ELR (cell line): Measurements from ENCODE around the gene SIK3.
"Not testable (repeated sequence)": the region's sequence is repeated elsewhere in the genome, so short reads cannot be mapped to it uniquely, and the experiment has no call there.

Source experiments
- DNase-seq: peaks from one replicate; pipeline ENCODE4 v3.0.0-alpha.2; 2015; ENCODE audit warnings: low read depth

The SIK3 gene

GRCh38 chr11:117045956-117046355 lies 52.3 kb downstream of the SIK3 start:
- DNase-seq, result no peak

- DNase-seq, result peak; percentile 34
Measured at GRCh38 chr11:117045196-117045595, 53.0 kb downstream of the SIK3 start.

DNA sequence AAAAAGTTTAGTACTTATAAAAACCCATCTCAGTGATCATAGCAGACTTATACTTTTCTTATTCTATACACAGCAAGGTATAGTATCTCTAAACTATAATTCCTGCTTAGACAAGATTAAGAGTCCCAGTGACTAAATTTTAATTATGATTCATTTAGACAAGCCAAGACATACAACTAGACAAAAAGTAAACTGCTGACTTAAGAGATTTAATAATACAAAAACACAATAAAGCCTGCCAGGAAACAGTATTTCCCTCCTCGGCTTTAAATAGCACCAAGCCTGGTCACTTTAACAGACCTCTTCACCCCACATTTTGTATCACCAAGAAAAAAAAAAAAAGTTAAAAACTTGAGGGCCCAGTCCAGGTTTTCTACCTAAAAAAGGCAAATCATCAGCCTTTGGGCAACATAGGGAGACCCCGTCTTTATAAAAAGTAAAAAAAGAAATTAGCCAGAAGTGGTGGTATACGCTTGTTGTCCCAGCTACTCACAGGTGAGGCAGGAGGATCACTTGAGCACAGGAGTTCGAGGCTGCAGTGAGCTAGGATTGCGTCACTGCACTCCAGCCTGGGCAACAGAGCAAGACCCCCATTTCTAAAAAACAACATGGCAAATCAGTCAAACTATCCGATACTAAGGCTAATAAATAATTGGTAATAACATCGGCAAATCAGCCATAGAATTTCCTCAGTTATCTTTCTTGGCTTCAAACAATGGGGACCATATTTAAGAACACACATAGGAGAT lies 53.8 kb downstream of the SIK3 start:
- no peak for DNase-seq

- DNase-seq, result no peak
Measured at GRCh38 chr11:117042689-117043088, 55.5 kb downstream of the SIK3 start.

GRCh38 chr11:117039900-117040299 lies 58.3 kb downstream of the SIK3 start:
- DNase-seq, result peak; percentile 42

- no peak for DNase-seq
Measured at GRCh38 chr11:117039270-117039669, 59.0 kb downstream of the SIK3 start.

- no peak for DNase-seq
Measured at GRCh38 chr11:117037975-117038350, 60.3 kb downstream of the SIK3 start.

DNA sequence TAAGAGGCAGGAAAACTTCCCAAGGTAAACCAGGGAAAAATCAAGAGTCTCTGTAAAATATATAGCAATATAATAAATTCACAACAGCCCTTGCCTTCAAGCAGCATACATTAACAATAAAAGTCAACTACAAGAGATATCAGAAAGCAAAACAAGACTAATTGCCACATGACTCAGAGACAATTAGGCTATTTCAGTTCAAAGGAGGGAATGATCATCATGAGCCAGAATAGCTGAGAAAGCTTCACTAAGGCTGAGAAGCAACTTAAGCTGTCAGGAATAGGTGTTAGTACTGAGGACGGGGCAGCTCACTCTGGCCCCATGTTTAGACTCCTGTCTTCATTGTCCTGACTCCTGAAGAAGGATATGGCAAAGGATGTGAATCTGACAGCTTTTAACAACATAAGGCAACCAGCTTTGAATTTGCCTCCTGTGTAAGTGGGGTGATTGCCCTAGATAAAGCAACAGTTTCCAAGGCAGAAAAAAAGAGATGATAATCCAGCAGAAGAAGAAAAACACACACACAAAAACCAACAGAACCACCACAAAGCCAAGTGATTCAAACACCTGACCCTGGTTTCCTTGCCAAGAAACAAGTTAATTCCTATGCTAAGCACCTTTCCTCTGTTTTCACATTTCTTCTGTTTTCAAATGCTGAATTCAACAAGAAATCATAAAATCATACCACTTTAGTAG lies 60.8 kb downstream of the SIK3 start:
- DNase-seq, result no peak

GRCh38 chr11:117034901-117035300 lies 63.3 kb downstream of the SIK3 start:
- no peak for DNase-seq

DNA sequence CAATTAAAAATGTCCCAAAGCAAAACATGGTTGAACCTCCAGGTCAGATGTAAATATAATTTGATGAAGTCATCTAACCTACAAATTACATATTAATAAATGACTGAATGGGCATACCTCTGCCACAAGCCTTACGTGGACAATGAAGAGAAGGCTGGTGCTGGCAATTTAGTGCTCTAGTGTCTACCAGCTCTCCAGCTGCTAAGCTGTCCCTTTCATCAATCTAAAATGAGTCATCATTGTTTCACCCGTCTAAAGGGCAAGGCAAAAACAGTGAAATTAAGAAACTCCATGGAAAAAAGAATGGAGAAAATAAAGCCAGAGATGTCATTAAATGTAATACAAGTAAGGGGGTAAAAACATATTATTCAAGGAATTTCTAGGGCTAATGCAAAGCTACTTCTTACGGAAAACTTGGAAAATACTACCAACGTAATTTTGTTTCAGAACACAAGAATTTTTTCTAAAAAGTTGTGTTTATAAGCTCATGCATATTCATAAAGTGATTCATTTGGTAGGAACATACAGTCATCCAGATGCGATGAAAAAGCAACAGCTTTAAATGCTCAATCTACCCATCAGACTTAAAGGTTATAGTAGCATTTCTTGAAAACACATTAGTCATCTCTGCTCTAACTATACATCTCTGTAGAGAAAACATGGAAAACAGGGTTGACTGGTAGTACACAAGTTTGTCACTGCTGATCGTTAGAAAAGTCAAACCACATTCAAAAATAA lies 71.5 kb downstream of the SIK3 start:
- peak; percentile 93 for DNase-seq

- not testable (repeated sequence) for DNase-seq
Measured at GRCh38 chr11:117023707-117024106, 74.5 kb downstream of the SIK3 start.

- no peak for DNase-seq
Measured at GRCh38 chr11:117023178-117023577, 75.0 kb downstream of the SIK3 start.

DNA sequence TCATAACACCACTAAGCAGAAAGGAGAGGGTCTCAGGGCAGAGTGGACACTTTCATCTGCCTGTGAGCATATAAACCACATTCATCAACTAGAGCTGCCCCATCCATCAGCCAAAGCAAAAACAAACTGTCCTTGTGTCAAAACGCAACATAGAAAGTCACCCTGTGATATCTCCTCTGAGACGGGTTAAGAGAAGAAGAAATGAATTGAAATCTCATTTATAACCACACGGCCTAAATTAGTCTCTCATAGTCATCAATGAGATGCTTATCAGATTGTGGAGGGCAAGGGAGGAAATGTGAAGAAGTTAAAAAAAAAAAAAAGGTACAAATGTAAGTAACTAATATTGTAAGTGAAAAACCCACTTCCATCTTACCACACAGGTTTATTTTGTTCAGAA lies 75.7 kb downstream of the SIK3 start:
- no peak for DNase-seq

- DNase-seq, result no peak
Measured at GRCh38 chr11:117020869-117021564, 77.2 kb downstream of the SIK3 start.

GRCh38 chr11:117020287-117020686 lies 77.9 kb downstream of the SIK3 start:
- no peak for DNase-seq

- no peak for DNase-seq
Measured at GRCh38 chr11:117019871-117020270, 78.4 kb downstream of the SIK3 start.

GRCh38 chr11:117017456-117017855 lies 80.8 kb downstream of the SIK3 start:
- no peak for DNase-seq

DNA sequence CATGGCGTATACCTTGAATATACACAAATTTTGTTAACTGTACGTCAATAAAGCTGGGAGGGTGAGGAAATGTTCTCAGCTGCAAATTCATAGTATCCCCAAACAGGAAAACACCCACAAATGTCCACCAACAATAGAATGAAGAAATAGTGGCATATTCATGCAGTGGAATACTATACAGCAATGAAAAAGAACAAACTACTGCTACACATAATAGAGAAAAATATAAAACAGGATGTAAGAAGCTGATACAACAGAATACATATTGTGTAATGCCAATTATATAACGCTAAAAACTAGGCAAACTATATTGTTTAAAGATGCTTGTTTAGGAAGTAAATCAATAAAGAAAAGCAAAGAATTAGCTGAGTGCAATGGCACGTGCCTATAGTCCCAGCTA lies 81.5 kb downstream of the SIK3 start:
- no peak for DNase-seq

DNA sequence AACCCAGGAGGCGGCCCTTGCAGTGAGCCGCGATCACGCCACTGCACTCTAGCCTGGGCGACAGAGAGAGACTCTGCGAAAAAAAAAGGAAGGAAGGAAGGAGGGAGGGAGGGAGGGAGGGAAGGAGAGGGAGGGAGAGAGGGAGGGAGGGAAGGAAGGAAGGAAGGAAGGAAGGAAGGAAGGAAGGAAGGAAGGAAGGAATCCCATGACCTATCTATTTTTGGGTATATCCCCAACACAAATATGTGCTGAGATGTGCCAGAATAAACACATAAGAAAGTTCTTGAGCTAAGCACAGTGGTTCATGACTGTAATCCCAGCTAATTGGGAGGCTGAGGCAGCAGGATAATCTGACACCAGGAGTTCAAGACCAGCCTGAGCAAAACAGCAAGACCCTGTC lies 82.0 kb downstream of the SIK3 start:
- DNase-seq, result no peak

DNA sequence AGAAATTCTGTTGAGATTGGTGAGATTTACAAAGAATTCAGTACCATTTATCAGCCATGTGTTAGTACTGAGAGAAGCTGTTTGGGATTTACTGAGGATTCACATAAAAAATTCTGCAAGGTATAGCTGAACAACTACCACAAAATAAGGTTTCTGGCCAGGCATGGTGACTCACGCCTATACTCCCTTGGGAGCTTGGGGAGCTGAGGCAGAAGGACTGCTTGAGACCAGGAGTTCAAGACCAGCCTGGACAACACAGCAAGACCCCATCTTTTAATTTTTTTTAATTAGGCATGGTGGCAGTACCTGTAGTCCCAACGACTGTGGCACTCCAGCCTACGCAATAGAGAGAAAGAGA lies 86.7 kb downstream of the SIK3 start:
- no peak for DNase-seq

DNA sequence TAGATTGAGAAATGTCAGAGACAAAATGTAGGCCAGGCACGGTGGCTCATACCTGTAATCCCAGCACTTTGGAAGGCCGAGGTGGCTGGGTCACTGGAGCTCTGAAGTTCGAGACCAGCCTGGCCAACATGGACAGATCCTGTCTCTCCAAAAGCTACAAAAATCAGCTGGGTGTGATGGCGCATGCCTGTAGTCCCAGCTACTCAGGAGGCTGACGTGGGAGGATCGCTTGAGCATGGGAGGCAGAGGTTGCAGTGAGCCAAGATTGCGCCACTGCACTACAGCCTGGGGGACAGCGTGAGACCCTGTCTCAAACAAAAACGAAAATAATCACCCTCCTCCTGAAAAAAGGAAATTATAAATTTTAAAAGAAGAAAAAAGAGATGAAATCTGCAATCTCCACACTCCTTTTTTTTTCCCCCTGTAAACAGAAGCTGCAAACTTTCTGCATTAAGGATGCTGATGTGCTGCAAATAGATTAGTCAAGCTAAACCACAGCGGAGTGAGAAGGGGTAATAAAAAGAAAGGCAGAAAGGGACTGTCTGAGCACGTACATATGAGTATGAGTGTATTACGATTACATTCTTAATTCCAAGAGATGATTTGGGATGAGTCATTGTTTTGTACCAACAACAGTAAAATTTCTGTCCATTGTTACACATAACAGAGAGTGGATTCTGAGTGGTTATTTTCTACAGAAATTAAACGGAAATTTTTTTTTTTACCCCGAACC lies 87.3 kb downstream of the SIK3 start:
- peak; percentile 97 for DNase-seq
